ENCODE results near the gene ZFYVE21. TPM values are rescaled to one million over a fixed set of nuclear protein-coding genes. Genes with fewer than 3 reads are reported as not detected.

The ZFYVE21 gene
- total RNA-seq, 1 experiment from 2014 or later, result 93.3 TPM

GRCh38 chr14:103716091-103716801, 636 bp downstream of the ZFYVE21 start:
- peaks cover 20% of the 10 kb centered on the region for H4K20me1 ChIP-seq (ENCODE audit: insufficient read depth)
- TF ChIP-seq, protein P1, sequence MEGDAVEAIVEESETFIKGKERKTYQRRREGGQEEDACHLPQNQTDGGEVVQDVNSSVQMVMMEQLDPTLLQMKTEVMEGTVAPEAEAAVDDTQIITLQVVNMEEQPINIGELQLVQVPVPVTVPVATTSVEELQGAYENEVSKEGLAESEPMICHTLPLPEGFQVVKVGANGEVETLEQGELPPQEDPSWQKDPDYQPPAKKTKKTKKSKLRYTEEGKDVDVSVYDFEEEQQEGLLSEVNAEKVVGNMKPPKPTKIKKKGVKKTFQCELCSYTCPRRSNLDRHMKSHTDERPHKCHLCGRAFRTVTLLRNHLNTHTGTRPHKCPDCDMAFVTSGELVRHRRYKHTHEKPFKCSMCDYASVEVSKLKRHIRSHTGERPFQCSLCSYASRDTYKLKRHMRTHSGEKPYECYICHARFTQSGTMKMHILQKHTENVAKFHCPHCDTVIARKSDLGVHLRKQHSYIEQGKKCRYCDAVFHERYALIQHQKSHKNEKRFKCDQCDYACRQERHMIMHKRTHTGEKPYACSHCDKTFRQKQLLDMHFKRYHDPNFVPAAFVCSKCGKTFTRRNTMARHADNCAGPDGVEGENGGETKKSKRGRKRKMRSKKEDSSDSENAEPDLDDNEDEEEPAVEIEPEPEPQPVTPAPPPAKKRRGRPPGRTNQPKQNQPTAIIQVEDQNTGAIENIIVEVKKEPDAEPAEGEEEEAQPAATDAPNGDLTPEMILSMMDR (conservative IDR thresholded peaks at IDR 0.05), result no peak
- no peak for TF ChIP-seq EZH2 (IDR thresholded peaks at IDR 0.05; ENCODE audit: low read depth)
- CTCF ChIA-PET, result interaction anchor here (0.7 kb wide), 2 partner anchors 10 to 295 kb away, joined by 3 to 6 read pairs; no protein-coding TSS in a partner anchor

GRCh38 chr14:103716899-103717411, 1.3 kb downstream of the ZFYVE21 start:
- BruUV-seq (replicated peaks), result no TSS peak
- H3K27ac ChIP-seq, result no peak overlapping the region

More at GRCh38 chr14:103716091-103716801, 636 bp downstream of the ZFYVE21 start:
- no peaks in the 10 kb centered on the region for H3K27me3 ChIP-seq (ENCODE audit: insufficient read depth, low read depth)
- no TSS peak for BruUV-seq (replicated peaks)
- peaks cover 28% of the 10 kb centered on the region; the same call in 1 of the 2 replicates for H3F3A ChIP-seq (ENCODE audit: insufficient read depth, low read depth)
- H3K4me3 ChIP-seq, result peak overlapping the region; percentile 79
- no peaks in the 10 kb centered on the region for H3K36me3 ChIP-seq (ENCODE audit: low read depth)
- no peak overlapping the region for H3K27ac ChIP-seq
- H3K4me2 ChIP-seq, result peak overlapping the region; percentile 91
- H3K9me3 ChIP-seq (ENCODE audit: insufficient read depth, low read depth), result no peaks in the 10 kb centered on the region
- peaks cover 23% of the 10 kb centered on the region for H3K4me1 ChIP-seq (replicated peaks; ENCODE audit: insufficient read depth)
- intact Hi-C loops (cut with micrococcal nuclease; ENCODE audit: unreplicated experiment), result no loop called here
- peaks cover 74% of the 10 kb centered on the region for H3K79me2 ChIP-seq (ENCODE audit: low read depth)
- H3K9me2 ChIP-seq (ENCODE audit: insufficient read depth), result no peaks in the 10 kb centered on the region
- peak in 1 of 2 experiments; percentile 47 for DNase-seq
- peak overlapping the region; percentile 75 for H2AFZ ChIP-seq
- POLR2A ChIA-PET (ENCODE audit: unreplicated experiment), result interaction anchor here (0.6 to 1.0 kb wide), 5 partner anchors 11 to 140 kb away, joined by 3 to 19 read pairs (median 4); no protein-coding TSS in a partner anchor

GRCh38 chr14:103718572-103718971, 3.0 kb downstream of the ZFYVE21 start:
- no peak for DNase-seq
- H3K79me2 ChIP-seq (ENCODE audit: low read depth), result peaks cover 83% of the 10 kb centered on the region
- H3K27me3 ChIP-seq (ENCODE audit: insufficient read depth, low read depth), result no peaks in the 10 kb centered on the region
- intact Hi-C loops (cut with micrococcal nuclease; ENCODE audit: unreplicated experiment), result no loop called here
- H3K9me3 ChIP-seq (ENCODE audit: insufficient read depth, low read depth), result no peaks in the 10 kb centered on the region
- ChIA-PET CTCF (interaction anchor here (0.6 kb wide), 2 partner anchors 29 to 58 kb away, joined by 3 to 5 read pairs; no protein-coding TSS in a partner anchor), POLR2A (ENCODE audit: unreplicated experiment) (interaction anchor here (0.6 kb wide), 1 partner anchor 791 kb away, joined by 4 read pairs; no protein-coding TSS in a partner anchor)
- no peak overlapping the region for H3K4me3 ChIP-seq
- no peak overlapping the region for H3K27ac ChIP-seq
- H2AFZ ChIP-seq, result no peak overlapping the region
- BruUV-seq (replicated peaks), result no TSS peak
- H3K4me2 ChIP-seq, result no peak overlapping the region
- peaks cover 22% of the 10 kb centered on the region; the same call in 1 of the 2 replicates for H3F3A ChIP-seq (ENCODE audit: insufficient read depth, low read depth)
- TF ChIP-seq, protein P1 (conservative IDR thresholded peaks at IDR 0.05), result no peak
- TF ChIP-seq EZH2 (IDR thresholded peaks at IDR 0.05; ENCODE audit: low read depth), result no peak
- H3K4me1 ChIP-seq (replicated peaks; ENCODE audit: insufficient read depth), result peaks cover 34% of the 10 kb centered on the region
- H3K9me2 ChIP-seq (ENCODE audit: insufficient read depth), result no peaks in the 10 kb centered on the region
- peaks cover 36% of the 10 kb centered on the region for H4K20me1 ChIP-seq (ENCODE audit: insufficient read depth)
- no peaks in the 10 kb centered on the region for H3K36me3 ChIP-seq (ENCODE audit: low read depth)

More at GRCh38 chr14:103716899-103717411, 1.3 kb downstream of the ZFYVE21 start:
- H3K27me3 ChIP-seq (ENCODE audit: insufficient read depth, low read depth), result no peaks in the 10 kb centered on the region
- no peaks in the 10 kb centered on the region for H3K36me3 ChIP-seq (ENCODE audit: low read depth)
- H3F3A ChIP-seq (ENCODE audit: insufficient read depth, low read depth), result peaks cover 33% of the 10 kb centered on the region; the same call in 1 of the 2 replicates
- no peak for TF ChIP-seq EZH2 (IDR thresholded peaks at IDR 0.05; ENCODE audit: low read depth)
- TF ChIP-seq, protein P1 (conservative IDR thresholded peaks at IDR 0.05), result no peak
- H3K9me2 ChIP-seq (ENCODE audit: insufficient read depth), result no peaks in the 10 kb centered on the region
- intact Hi-C loops (cut with micrococcal nuclease; ENCODE audit: unreplicated experiment), result no loop called here
- ChIA-PET POLR2A (ENCODE audit: unreplicated experiment) (interaction anchor here (0.7 kb wide), 1 partner anchor 43 kb away, joined by 8 read pairs; no protein-coding TSS in a partner anchor), CTCF (no interaction called here)
- peak overlapping the region; percentile 79 for H3K4me3 ChIP-seq
- peaks cover 25% of the 10 kb centered on the region for H4K20me1 ChIP-seq (ENCODE audit: insufficient read depth)
- H3K9me3 ChIP-seq (ENCODE audit: insufficient read depth, low read depth), result no peaks in the 10 kb centered on the region
- H3K4me2 ChIP-seq, result peak overlapping the region; percentile 91
- DNase-seq, result no peak
- H3K79me2 ChIP-seq (ENCODE audit: low read depth), result peaks cover 78% of the 10 kb centered on the region
- peak overlapping the region; percentile 75; the same call in 1 of the 2 replicates for H2AFZ ChIP-seq
- H3K4me1 ChIP-seq (replicated peaks; ENCODE audit: insufficient read depth), result peaks cover 30% of the 10 kb centered on the region
